ACHN (cell line): ENCODE results near the gene CDCA7L.

ENCODE experiments used
- DNase-seq: peaks from one replicate; pipeline ENCODE4 v3.0.0-alpha.2; 2015
- in situ Hi-C: cut with HindIII; loops from 2 replicates; pipeline ENCODE4 v1.10.0; 2017; ENCODE audit warnings: low sequenced_read_pairs, low pct_ligation_motif_present, low pct_unique_long_range_greater_than_20kb

Gene CDCA7L

GRCh38 chr7:21945454-21946221 is at the start of gene CDCA7L:
TSS of gene CDCA7L (minus strand) at chr7:21945899. CDS start at chr7:21945804, 95 bp downstream.
- in situ Hi-C loops, result no loop called here
- peak; percentile 91 for DNase-seq

- in situ Hi-C loops, result no loop called here
These were observed 40.4 kb upstream of the CDCA7L start for GRCh38 chr7:21986096-21986495.

DNA sequence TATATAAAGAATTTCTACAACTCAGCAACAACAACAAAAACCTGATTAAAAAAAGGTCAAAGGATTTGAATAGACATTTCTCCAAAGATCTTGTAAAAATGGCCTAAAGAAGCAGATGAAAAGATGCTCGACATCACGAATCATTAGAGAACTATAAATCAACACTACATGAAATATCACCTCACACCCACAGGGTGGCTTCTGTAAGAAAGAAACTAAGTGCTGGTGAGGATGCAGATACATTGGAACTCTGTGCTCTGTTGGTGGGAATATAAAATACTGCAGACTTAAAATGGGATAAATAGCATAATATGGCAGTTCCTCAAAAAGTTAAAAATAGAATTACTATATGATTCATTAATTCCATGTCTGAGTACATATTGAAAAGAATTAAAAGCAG is 38.3 kb upstream of the CDCA7L start:
- in situ Hi-C loops, result no loop called here
- no peak for DNase-seq

More at GRCh38 chr7:21986096-21986495, 40.4 kb upstream of the CDCA7L start:
- DNase-seq, result no peak

- in situ Hi-C loops, result no loop called here
- DNase-seq, result no peak
These were observed 37.4 kb upstream of the CDCA7L start for GRCh38 chr7:21983056-21983455.

DNA sequence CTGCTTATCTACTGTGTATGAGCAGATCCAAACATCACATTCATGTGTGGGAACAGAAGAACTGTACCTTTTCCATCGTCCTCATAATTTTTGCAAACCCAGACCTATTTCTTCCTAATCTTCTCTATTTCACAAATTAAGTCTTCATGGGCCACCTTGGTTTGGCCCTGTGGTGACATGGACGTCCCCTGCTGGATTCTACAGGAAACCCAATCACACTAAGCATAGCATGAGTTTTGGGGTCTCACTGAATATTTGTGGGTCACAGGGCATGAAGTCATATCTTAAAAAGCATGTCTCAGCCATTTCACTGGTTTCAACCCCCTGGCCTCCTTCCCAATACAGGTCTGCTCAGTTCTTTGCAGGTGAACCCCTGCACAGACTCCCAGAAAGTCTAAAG is 35.8 kb upstream of the CDCA7L start:
- in situ Hi-C loops, result no loop called here
- no peak for DNase-seq

GRCh38 chr7:21980926-21981500 is 35.3 kb upstream of the CDCA7L start:
- in situ Hi-C loops, result no loop called here
- DNase-seq, result no peak

DNA sequence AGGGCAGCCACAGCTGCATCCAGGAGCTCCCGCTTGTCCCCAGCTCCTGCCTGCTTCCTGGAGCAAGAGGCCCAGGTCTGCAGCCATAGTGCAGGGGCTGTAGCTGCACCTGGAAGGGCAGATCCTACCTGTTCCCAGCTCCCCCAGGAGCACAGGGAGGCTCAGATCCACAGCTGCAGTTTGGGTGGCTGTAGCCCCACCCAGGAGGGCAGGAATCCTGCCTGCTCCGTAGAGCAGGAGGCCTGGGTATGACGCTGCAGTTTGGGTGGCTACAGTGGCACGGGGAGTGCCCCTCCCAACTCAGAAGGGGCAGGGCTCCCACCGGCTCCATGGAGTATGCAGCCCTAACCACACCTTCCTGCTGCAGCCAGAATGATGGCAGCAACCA is 26.7 kb upstream of the CDCA7L start:
- no peak for DNase-seq

DNA sequence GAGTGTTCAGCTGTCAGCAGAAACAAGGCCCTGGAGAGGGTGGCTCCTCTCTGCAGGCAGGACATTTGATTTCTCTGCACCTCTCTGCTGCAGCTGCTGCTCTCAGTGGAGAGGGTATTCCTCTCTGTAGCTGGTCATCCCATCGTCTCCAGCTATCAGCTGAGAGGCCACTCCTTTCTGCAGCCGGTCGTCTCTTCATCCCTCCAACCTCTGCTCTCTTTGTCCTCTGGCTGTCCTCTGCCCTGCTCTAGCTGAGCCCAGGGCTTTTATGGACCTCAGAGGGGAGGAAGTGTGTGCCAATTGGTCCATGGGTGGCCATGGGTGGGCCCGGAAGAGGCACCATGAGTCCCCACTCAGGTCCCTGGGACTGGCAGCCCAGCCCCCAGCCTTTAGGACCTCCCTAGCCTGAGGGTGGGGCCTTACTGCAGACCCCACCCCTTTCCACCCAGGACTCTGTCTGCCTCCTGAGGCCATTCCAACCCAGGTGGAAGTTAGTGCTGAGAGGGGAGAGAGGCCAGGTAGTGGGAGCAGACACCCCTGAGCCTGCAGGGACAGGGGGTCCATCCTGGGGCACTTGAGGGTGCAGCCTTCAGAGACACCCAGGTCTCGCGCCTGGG is 26.2 kb upstream of the CDCA7L start:
- no peak for DNase-seq
- in situ Hi-C loops, result no loop called here

More for the DNA sequence above, 26.7 kb upstream of the CDCA7L start:
- in situ Hi-C loops, result no loop called here

DNA sequence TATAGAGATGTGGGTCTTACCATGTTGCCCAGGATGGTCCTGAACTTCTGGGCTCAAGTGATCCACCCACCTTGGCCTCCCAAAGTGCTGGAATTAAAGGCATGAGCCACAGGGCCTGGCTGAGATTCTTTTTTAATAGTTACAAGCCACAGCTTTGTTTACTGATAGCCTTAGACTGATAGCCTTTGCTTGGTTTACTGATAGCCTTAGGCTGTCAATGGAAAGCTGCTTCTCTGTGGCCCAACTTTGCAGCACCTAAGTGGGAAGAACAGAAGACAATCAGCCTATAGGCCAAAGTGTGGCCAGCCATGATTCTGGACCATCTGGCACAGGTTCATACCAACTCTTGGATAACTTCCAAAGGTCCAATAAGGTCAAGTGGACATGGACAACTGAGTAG is 24.1 kb upstream of the CDCA7L start:
- in situ Hi-C loops, result no loop called here
- no peak for DNase-seq

DNA sequence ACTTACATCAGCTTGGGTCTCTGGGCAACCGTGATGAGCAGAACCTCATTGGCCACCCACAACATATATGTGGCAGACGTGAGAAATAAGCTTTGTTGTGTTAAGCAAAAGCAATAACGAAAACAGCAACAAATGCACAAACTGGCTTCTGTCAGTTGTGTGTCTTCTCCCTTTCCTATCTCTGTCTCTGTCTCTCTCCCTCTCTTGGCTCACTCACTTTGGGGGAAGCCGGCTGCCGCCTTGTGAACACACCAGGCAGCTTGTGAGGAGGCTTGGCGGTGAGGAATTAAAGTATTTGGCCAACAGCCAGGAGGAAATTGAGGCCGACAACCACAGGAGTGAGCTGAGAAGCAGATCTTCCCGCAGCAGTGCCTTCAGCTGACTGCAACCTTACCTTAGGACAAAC is 21.9 kb upstream of the CDCA7L start:
- in situ Hi-C loops, result no loop called here
- no peak for DNase-seq

- no peak for DNase-seq
- in situ Hi-C loops, result no loop called here
These were observed 20.6 kb upstream of the CDCA7L start for GRCh38 chr7:21966271-21966670.

GRCh38 chr7:21965291-21965690 is 19.6 kb upstream of the CDCA7L start:
- DNase-seq, result no peak
- in situ Hi-C loops, result no loop called here

DNA sequence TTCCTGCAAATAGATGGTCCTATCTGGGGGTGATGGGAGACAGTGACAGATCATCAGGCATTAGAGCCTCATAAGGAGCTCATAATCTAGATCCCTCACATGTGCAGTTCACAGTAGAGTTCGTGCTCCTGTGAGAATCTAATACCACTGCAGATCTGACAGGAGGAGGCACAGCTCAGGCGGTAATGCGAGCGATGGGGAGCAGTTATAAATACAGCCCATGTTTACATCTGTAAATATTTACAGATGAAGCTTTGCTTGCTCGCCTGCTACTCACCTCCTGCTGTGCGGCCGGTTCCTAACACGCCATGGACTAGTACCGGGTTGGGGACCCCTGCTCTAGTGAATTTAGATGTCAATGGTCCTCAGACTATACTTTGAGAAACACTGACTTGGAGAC is 17.0 kb upstream of the CDCA7L start:
- in situ Hi-C loops, result no loop called here
- DNase-seq, result no peak

DNA sequence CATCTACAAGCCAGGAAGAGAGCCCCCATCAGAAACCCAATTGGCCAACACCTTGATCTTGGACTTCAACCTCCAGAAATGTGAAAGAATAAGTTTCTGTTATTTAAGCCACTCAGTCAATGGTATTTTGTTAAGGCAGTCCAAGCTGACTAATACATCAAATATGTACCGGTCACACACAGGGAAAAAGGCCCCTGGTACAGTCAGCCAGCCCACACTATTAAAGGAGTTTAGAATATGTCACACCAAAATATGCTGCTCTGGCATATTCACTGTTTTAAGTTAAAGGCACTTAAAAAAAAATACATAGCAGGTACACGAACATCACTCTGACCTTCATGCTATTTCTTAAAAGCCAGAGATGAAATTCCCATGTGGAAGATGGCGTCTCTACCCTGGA is 15.2 kb upstream of the CDCA7L start:
- peak; percentile 74 for DNase-seq
- in situ Hi-C loops, result no loop called here

- in situ Hi-C loops, result no loop called here
These were observed 13.7 kb upstream of the CDCA7L start for GRCh38 chr7:21959387-21959776.

DNA sequence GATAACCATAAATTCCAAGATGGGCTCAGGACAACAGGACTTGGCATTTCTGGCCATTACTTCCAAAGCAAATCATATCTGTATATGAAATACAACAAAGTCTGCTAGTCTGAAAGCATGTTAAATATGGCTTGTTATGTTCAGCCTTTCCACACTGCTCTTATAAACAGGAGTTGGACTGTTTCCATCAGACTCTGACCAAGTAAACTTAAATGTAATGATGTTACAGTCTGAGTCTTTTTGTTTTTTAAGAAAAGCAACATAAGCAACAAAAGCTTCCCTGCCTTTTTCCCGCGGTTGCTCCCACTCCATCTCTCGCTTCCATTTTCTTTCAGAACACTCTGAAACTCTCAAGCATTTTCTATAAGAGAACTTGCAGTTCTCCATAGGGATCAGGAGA is 8.1 kb upstream of the CDCA7L start:
- no peak for DNase-seq
- in situ Hi-C loops, result no loop called here

More at GRCh38 chr7:21959387-21959776, 13.7 kb upstream of the CDCA7L start:
- DNase-seq, result no peak

DNA sequence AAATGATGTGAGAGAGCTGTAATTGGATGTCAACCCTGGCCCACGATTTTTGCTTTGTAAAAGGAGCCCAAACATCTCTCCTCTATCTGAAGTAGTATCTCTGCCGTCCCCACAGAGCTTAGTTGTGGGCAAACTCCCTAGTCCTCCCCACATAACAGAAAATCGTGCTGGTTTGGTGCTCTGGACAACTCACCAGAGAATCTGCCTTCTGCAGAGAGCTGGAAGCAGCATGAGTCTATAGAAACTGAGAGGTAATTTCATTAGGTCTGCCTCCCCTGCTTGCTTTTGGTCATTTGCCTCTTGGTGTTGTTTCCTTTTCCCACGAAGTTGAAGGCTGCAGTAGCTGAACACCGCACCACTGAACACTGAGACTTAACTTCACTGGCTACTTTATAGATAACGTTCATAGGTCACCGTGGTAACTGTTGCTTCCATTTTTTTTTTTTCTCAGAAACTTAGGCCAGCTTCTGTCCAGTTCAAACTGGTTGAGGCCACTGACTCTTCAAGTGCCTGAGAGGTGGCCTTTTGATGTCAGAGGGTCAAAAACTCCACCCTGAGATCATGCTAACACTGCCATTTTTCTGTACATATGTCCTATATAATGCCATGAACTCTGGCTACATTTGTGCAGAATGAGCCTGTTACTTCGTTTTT is 3.3 kb upstream of the CDCA7L start:
- in situ Hi-C loops, result no loop called here
- no peak for DNase-seq

DNA sequence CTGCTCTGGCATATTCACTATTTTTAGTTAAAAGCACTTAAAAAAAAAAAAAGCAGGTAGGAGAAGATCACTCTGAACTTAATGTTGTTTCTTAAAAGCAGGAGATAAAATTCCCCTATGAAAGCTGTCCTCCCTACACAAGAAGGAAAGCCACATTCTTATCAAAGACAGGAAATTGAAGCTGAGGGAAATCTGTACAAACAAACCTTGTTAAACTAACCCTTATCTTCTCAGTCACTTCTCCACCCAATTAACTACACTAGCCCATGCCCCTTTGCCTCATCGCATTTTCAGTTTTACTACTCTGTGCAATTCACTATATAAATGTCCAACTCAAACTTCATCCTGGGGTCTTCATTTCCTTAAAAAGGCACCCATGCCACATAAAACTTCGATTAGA is 2.7 kb upstream of the CDCA7L start:
- in situ Hi-C loops, result no loop called here
- DNase-seq, result no peak

DNA sequence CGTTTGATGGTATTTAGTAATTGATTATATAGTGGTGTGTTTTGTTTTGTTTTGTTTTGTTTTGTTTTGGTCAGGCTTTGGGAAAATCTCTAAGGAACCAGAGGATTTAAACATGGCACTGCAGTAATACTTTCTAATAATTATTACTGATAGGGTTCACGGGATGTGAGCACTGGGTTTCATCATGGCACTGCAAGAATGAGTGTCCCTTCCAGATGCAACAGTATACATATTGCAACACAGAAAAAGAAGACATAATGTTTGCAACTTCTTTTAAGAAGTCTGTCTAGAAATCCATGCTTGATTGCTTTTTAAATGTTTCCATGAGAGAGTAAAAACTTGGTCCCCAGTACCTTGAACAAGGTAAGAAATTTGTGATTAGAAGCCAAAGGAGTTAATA is 2.2 kb upstream of the CDCA7L start:
- DNase-seq, result no peak
- in situ Hi-C loops, result no loop called here
